ENCODE data around the gene P2RX5.

DNA sequence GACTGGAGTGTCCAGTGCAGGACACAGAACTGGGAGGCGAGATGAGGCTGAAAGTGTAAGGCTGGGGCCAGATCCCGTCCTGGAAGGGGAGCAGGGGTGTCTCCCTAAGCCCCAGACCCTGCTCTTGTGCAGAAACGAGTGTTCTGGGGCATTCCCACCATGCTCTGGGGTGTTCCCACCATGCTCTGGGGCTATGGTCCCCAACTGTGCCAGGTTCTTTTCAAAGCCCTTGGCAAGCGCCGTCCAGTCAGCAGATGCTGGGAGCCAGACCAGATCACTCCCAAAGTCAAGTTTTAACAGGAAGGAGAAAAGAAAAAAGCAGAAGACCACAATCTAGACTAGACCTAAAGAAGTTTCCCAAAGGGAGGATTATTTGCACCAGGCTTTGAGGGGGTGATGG, 30.1 kb downstream of the P2RX5 start:
- TF ChIP-seq CTCF (IDR thresholded peaks at IDR 0.05) (no peak), POLR2A (IDR thresholded peaks at IDR 0.05) (no peak)

Measured in adrenal gland (tissue), 5 donors.